ENCODE data around the gene CLEC16A.

GRCh38 chr16:10936272-10936984 is 7.9 kb upstream of the CLEC16A start:
- TF ChIP-seq, protein P1, sequence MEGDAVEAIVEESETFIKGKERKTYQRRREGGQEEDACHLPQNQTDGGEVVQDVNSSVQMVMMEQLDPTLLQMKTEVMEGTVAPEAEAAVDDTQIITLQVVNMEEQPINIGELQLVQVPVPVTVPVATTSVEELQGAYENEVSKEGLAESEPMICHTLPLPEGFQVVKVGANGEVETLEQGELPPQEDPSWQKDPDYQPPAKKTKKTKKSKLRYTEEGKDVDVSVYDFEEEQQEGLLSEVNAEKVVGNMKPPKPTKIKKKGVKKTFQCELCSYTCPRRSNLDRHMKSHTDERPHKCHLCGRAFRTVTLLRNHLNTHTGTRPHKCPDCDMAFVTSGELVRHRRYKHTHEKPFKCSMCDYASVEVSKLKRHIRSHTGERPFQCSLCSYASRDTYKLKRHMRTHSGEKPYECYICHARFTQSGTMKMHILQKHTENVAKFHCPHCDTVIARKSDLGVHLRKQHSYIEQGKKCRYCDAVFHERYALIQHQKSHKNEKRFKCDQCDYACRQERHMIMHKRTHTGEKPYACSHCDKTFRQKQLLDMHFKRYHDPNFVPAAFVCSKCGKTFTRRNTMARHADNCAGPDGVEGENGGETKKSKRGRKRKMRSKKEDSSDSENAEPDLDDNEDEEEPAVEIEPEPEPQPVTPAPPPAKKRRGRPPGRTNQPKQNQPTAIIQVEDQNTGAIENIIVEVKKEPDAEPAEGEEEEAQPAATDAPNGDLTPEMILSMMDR (IDR thresholded peaks at IDR 0.05; ENCODE audit: insufficient read depth, low read length) = no peak
- TF ChIP-seq POLR2AphosphoS5 (IDR thresholded peaks at IDR 0.05; ENCODE audit: low read depth) = no peak

Measured in HL-60 (cell line).